WERI-Rb-1 (cell line): ENCODE measurements around the gene ATP8A2.
A peak's percentile ranks its signal among the peaks of the same experiment; 100 is the strongest.

Experiments
- DNase-seq: peaks from one replicate; pipeline ENCODE4 v3.0.0-alpha.2; 2020
- H3K27ac ChIP-seq: fragments of 250-450 bp; sonication (Bioruptor Pico); 2 replicates; pipeline ENCODE4 v1.5.1; 2020; ENCODE audit warnings: mild to moderate bottlenecking, moderate library complexity
- H3K27me3 ChIP-seq: fragments of 250-450 bp; sonication (Bioruptor Pico); 2 replicates; pipeline ENCODE4 v1.5.1; 2021; ENCODE audit warnings: mild to moderate bottlenecking, low read depth, moderate library complexity; ENCODE audit not compliant: insufficient read depth, severe bottlenecking
- H3K36me3 ChIP-seq: fragments of 250-450 bp; sonication (Bioruptor Pico); 2 replicates; pipeline ENCODE4 v1.5.1; 2020; ENCODE audit warnings: mild to moderate bottlenecking, moderate library complexity
- H3K4me3 ChIP-seq: 2 replicates; pipeline ENCODE4 v1.5.1; 2011; ENCODE audit warnings: low read depth, mild to moderate bottlenecking, control low read depth, low read length
- H3K9me3 ChIP-seq: fragments of 250-450 bp; sonication (Bioruptor Pico); 2 replicates; pipeline ENCODE4 v1.5.1; 2021; ENCODE audit warnings: mild to moderate bottlenecking, moderate library complexity; ENCODE audit not compliant: severe bottlenecking
- CTCF ChIP-seq: IDR thresholded peaks from 2 replicates; pipeline ENCODE4 v1.5.1; 2011; ENCODE audit warnings: low read depth, mild to moderate bottlenecking, control low read depth, inconsistent platforms, low read length

ATP8A2 gene

GRCh38 chr13:25756912-25757311, 385.1 kb downstream of the ATP8A2 start:
- Histone ChIP-seq H3K36me3 (no peaks in the 10 kb centered on the region), H3K27me3 (no peaks in the 10 kb centered on the region), H3K27ac (no peak overlapping the region), H3K4me3 (no peak overlapping the region), H3K9me3 (no peaks in the 10 kb centered on the region)
- peak; percentile 21; the same call in 1 of the 2 replicates for TF ChIP-seq CTCF
- DNase-seq = no peak

- no peak overlapping the region for H3K4me3 ChIP-seq
- H3K27me3 ChIP-seq = no peaks in the 10 kb centered on the region
- no peak for TF ChIP-seq CTCF
- DNase-seq = no peak
- H3K36me3 ChIP-seq = no peaks in the 10 kb centered on the region
- no peaks in the 10 kb centered on the region for H3K9me3 ChIP-seq
- H3K27ac ChIP-seq = no peak overlapping the region
Measured at GRCh38 chr13:25761041-25761440, 389.3 kb downstream of the ATP8A2 start.

GRCh38 chr13:25762281-25762680, 390.5 kb downstream of the ATP8A2 start:
- DNase-seq = no peak
- Histone ChIP-seq H3K27ac (no peak overlapping the region), H3K9me3 (no peaks in the 10 kb centered on the region), H3K36me3 (no peaks in the 10 kb centered on the region), H3K27me3 (no peaks in the 10 kb centered on the region), H3K4me3 (no peak overlapping the region)
- TF ChIP-seq CTCF = no peak

GRCh38 chr13:25762795-25763377, 391.1 kb downstream of the ATP8A2 start:
- no peak for TF ChIP-seq CTCF
- no peaks in the 10 kb centered on the region for H3K9me3 ChIP-seq
- H3K36me3 ChIP-seq = no peaks in the 10 kb centered on the region
- no peak for DNase-seq
- no peak overlapping the region for H3K4me3 ChIP-seq
- H3K27me3 ChIP-seq = no peaks in the 10 kb centered on the region
- no peak overlapping the region for H3K27ac ChIP-seq

GRCh38 chr13:25764378-25764777, 392.6 kb downstream of the ATP8A2 start:
- Histone ChIP-seq H3K36me3 (no peaks in the 10 kb centered on the region), H3K27ac (no peak overlapping the region), H3K9me3 (no peaks in the 10 kb centered on the region), H3K27me3 (no peaks in the 10 kb centered on the region), H3K4me3 (no peak overlapping the region)
- DNase-seq = no peak
- TF ChIP-seq CTCF = no peak

- TF ChIP-seq CTCF = no peak
- Histone ChIP-seq H3K36me3 (no peaks in the 10 kb centered on the region), H3K27me3 (no peaks in the 10 kb centered on the region)
Measured at GRCh38 chr13:25765266-25765665, 393.5 kb downstream of the ATP8A2 start.

More at GRCh38 chr13:25765266-25765665, 393.5 kb downstream of the ATP8A2 start:
- no peak overlapping the region for H3K27ac ChIP-seq
- H3K9me3 ChIP-seq = no peaks in the 10 kb centered on the region
- H3K4me3 ChIP-seq = no peak overlapping the region
- DNase-seq = no peak
